Spleen (tissue), 11 donors: ENCODE results near the gene MAP7D2. TPM values are rescaled to one million over a fixed set of nuclear protein-coding genes. Genes with fewer than 3 reads are reported as not detected.

Experiments used
- DNase-seq: peaks from one replicate; pipeline ENCODE4 v3.0.0-alpha.2; 2020
- H3K27ac ChIP-seq, 8 donors: fragments of 200-600 bp; sonication (generic) in 7 of 8; 1 replicate in 4 of 8; 2 replicates in 4 of 8; pipeline versions ENCODE4 v1.5.0 to v1.8.0; 2016 to 2021; ENCODE audit warnings: inconsistent platforms in 4 of 8, mild to moderate bottlenecking in 4 of 8, moderate library complexity in 1 of 8
- H3K27me3 ChIP-seq, 7 donors: fragments of 200-600 bp; sonication (generic) in 6 of 7; replicated peaks in 1 of 7; 1 replicate in 4 of 7; 2 replicates in 3 of 7; pipeline versions ENCODE4 v1.5.0 to v1.8.0; 2016 to 2021; ENCODE audit warnings: inconsistent platforms in 3 of 7, mild to moderate bottlenecking in 1 of 7
- H3K36me3 ChIP-seq, 6 donors: fragments of 200-600 bp; sonication (generic) in 5 of 6; 1 replicate in 4 of 6; 2 replicates in 2 of 6; pipeline versions ENCODE4 v1.5.0 to v1.8.0; 2016 to 2021; ENCODE audit warnings: inconsistent platforms in 2 of 6
- H3K4me1 ChIP-seq, 6 donors: fragments of 200-600 bp; sonication (generic) in 5 of 6; 1 replicate in 3 of 6; 2 replicates in 3 of 6; pipeline versions ENCODE4 v1.5.0 to v1.8.0; 2016 to 2021; ENCODE audit warnings: inconsistent platforms in 3 of 6
- H3K4me3 ChIP-seq, 8 donors: fragments of 200-600 bp; sonication (generic) in 7 of 8; 1 replicate in 4 of 8; 2 replicates in 4 of 8; pipeline versions ENCODE4 v1.5.0 to v1.8.0; 2016 to 2021; ENCODE audit warnings: inconsistent platforms in 4 of 8, mild to moderate bottlenecking in 4 of 8, moderate library complexity in 2 of 8
- H3K9me3 ChIP-seq, 8 donors: fragments of 200-600 bp; sonication (generic) in 7 of 8; 1 replicate in 4 of 8; 2 replicates in 4 of 8; pipeline versions ENCODE4 v1.5.0 to v1.8.0; 2016 to 2021; ENCODE audit warnings: inconsistent platforms in 4 of 8
- CTCF ChIP-seq, 11 experiments: fragments of 200-600 bp in 7 of 11; fragments of 450-650 bp in 4 of 11; sonication (generic) in 4 of 11; IDR thresholded peaks in 8 of 11; conservative IDR thresholded peaks in 3 of 11; 1 replicate in 7 of 11; 2 replicates in 4 of 11; pipeline versions ENCODE4 v1.4.0 to v1.8.0; 2016 to 2021; ENCODE audit warnings: antibody characterized with exemption in 11 of 11, inconsistent platforms in 4 of 11, mild to moderate bottlenecking in 1 of 11
- POLR2A ChIP-seq, 3 donors: fragments of 450-650 bp; IDR thresholded peaks; one replicate each; pipeline ENCODE4 v1.5.1; 2017; ENCODE audit warnings: antibody characterized with exemption in 3 of 3, mild to moderate bottlenecking in 1 of 3
- POLR2AphosphoS5 ChIP-seq, 3 donors: sonication (generic); formaldehyde crosslinking; IDR thresholded peaks; one replicate each; pipeline ENCODE4 v1.5.1; 2017; ENCODE audit warnings: antibody characterized with exemption in 3 of 3
- WGBS, 5 donors: extraction: QIAGEN DNeasy Blood & Tissue Kit in 3 of 5; methylation state at CpG; one replicate each; pipeline versions ENCODE4 v1.1.5 to v1.1.7; 2013 to 2018; 5-methylcytosine and 5-hydroxymethylcytosine counted together
- intact Hi-C: fragments of 100-400 bp; cut with DNase I; formaldehyde crosslinking; loops from one replicate; pipeline ENCODE4 v1.15.0; 2023; ENCODE audit warnings: low total_unique reads
- polyA plus RNA-seq, 3 donors: library from polyadenylated mRNA; stranded (reverse); fragments of 200-250 nt; gene quantifications; one replicate each; pipeline ENCODE4 v1.2.1, GENCODE V29; 2013
- total RNA-seq, 7 donors: library from RNA; depleted of rRNA in 3 of 7; stranded (reverse); fragments of >200 nt in 3 of 7; fragmentation: NEBNext Ultra II Directional in 4 of 7; extraction: Animal tissue kit (Norgen Biotek cat#: 25700) in 4 of 7; gene quantifications; one replicate each; pipeline versions ENCODE4 v1.1.0 to v1.2.1, GENCODE V29; 2016 to 2021
- donor health status: healthy with polysubstance abuse.
- donor health status: DM: no; HTN: no; CAD: no; lungs with moderate emphysema.
- donor health status: DM: no; HTN: no; CAD: no.
- donor health status: Bipolar disorder and iron deficiency.
- donor health status: healthy.
- donor health status: DM: no; HTN: no; CAD: no.
- donor health status: DM: yes; HTN: yes; CAD: no.

The MAP7D2 gene
- total and polyA plus RNA-seq, 10 donors: 0.02 to 0.67 (median 0.47) TPM; not detected in 3

GRCh38 chrX:20091499-20091898, 25.2 kb downstream of the MAP7D2 start:
- Histone ChIP-seq H3K27ac (no peak overlapping the region), H3K4me3 (no peak overlapping the region), H3K4me1 (no peaks in the 10 kb centered on the region), H3K36me3 (no peaks in the 10 kb centered on the region), H3K27me3 (peaks cover 0 to 9% (median 0%) of the 10 kb centered on the region in 7 donors), H3K9me3 (no peaks in the 10 kb centered on the region)
- WGBS, 5 donors: 75 to 93% (median 85%) methylated on average over 3 of the region's 3 CpGs
- no peak for TF ChIP-seq CTCF (IDR thresholded peaks at IDR 0.05 in 8 of 11, conservative IDR thresholded peaks at IDR 0.05 in 3 of 11)
- TF ChIP-seq POLR2A (IDR thresholded peaks at IDR 0.05): no peak
- no peak for TF ChIP-seq POLR2AphosphoS5 (IDR thresholded peaks at IDR 0.05)
- DNase-seq: no peak
- intact Hi-C loops: no loop called here

GRCh38 chrX:20089845-20090244, 26.9 kb downstream of the MAP7D2 start:
- Histone ChIP-seq H3K27ac (no peak overlapping the region), H3K36me3 (no peaks in the 10 kb centered on the region), H3K9me3 (no peaks in the 10 kb centered on the region), H3K4me3 (no peak overlapping the region), H3K27me3 (peaks cover 0 to 9% (median 0%) of the 10 kb centered on the region in 7 donors), H3K4me1 (no peaks in the 10 kb centered on the region)
- WGBS, 5 donors: 69 to 85% (median 75%) methylated on average over 6 of the region's 6 CpGs
- no peak for DNase-seq
- no peak for TF ChIP-seq CTCF (IDR thresholded peaks at IDR 0.05 in 8 of 11, conservative IDR thresholded peaks at IDR 0.05 in 3 of 11)
- no peak for TF ChIP-seq POLR2A (IDR thresholded peaks at IDR 0.05)
- no peak for TF ChIP-seq POLR2AphosphoS5 (IDR thresholded peaks at IDR 0.05)
- intact Hi-C loops: no loop called here

- Histone ChIP-seq H3K27me3 (no peaks in the 10 kb centered on the region), H3K27ac (no peak overlapping the region), H3K4me1 (no peaks in the 10 kb centered on the region), H3K9me3 (no peaks in the 10 kb centered on the region), H3K4me3 (no peak overlapping the region), H3K36me3 (no peaks in the 10 kb centered on the region)
- DNase-seq: no peak
- TF ChIP-seq POLR2A (IDR thresholded peaks at IDR 0.05) (no peak), POLR2AphosphoS5 (IDR thresholded peaks at IDR 0.05) (no peak), CTCF (IDR thresholded peaks at IDR 0.05 in 8 of 11, conservative IDR thresholded peaks at IDR 0.05 in 3 of 11) (no peak)
- intact Hi-C loops: no loop called here
- WGBS, 5 donors: 83 to 100% (median 86%) methylated on average over 1 of the region's 1 CpG
Measured at GRCh38 chrX:20080277-20080676, 36.4 kb downstream of the MAP7D2 start.

GRCh38 chrX:20071511-20072079, 45.1 kb downstream of the MAP7D2 start:
- TF ChIP-seq POLR2AphosphoS5 (IDR thresholded peaks at IDR 0.05): no peak
- TF ChIP-seq POLR2A (IDR thresholded peaks at IDR 0.05): no peak
- no peak for TF ChIP-seq CTCF (IDR thresholded peaks at IDR 0.05 in 8 of 11, conservative IDR thresholded peaks at IDR 0.05 in 3 of 11)
- no peak for DNase-seq
- 43 to 83% (median 68%) methylated on average over 3 of the region's 3 CpGs for WGBS, 5 donors
- Histone ChIP-seq H3K9me3 (no peaks in the 10 kb centered on the region), H3K27ac (no peak overlapping the region), H3K36me3 (no peaks in the 10 kb centered on the region), H3K27me3 (no peaks in the 10 kb centered on the region), H3K4me3 (no peak overlapping the region), H3K4me1 (no peaks in the 10 kb centered on the region)
- intact Hi-C loops: no loop called here
